ENCODE data around the gene LIG3. TPM values are rescaled to one million over a fixed set of nuclear protein-coding genes. Genes with fewer than 3 reads are reported as not detected.

The LIG3 gene
- total and polyA plus RNA-seq, 2 of the 13 experiments (the other 11 are each of a cell fraction or from before 2014, with no cell fraction given): 34.4 to 36.2 TPM

GRCh38 chr17:34961093-34961911 is 19.0 kb upstream of the LIG3 start, which contains the start of the genes CCT6B and ZNF830 (continued):
- TF ChIP-seq ZSCAN5A (CRISPR knock-in tag; IDR thresholded peaks at IDR 0.05; ENCODE audit: borderline replicate concordance) (0 out of 2 replicates have a peak, but pooled peaks have one; percentile 65), ZNF557 (CRISPR knock-in tag; IDR thresholded peaks at IDR 0.05) (no peak), PATZ1 (CRISPR knock-in tag; IDR thresholded peaks at IDR 0.05) (no peak), ZNF589 (CRISPR knock-in tag; conservative IDR thresholded peaks at IDR 0.05) (peak; percentile 69; the same call in 1 of the 2 replicates), SMAD1 (CRISPR knock-in tag; IDR thresholded peaks at IDR 0.05; ENCODE audit: borderline replicate concordance, low read depth) (0 out of 2 replicates have a peak, but pooled peaks have one; percentile 48), CEBPZ (IDR thresholded peaks at IDR 0.05; ENCODE audit: low read length) (no peak), MZF1 (CRISPR knock-in tag; IDR thresholded peaks at IDR 0.05; ENCODE audit: borderline replicate concordance) (no peak), FOXA1 (IDR thresholded peaks at IDR 0.05) (no peak), FOXA1 (CRISPR knock-in tag; IDR thresholded peaks at IDR 0.05) (no peak), GLMP (CRISPR knock-in tag; IDR thresholded peaks at IDR 0.05; ENCODE audit: borderline replicate concordance) (no peak), DNMT3B (CRISPR knock-in tag; conservative IDR thresholded peaks at IDR 0.05) (0 out of 2 replicates have a peak, but pooled peaks have one; percentile 17), CREB3 (CRISPR knock-in tag; IDR thresholded peaks at IDR 0.05) (peak; percentile 76; the same call in 1 of the 2 replicates), ZSCAN29 (CRISPR knock-in tag; conservative IDR thresholded peaks at IDR 0.05) (no peak), CSRNP1 (CRISPR knock-in tag; IDR thresholded peaks at IDR 0.05) (peak; percentile 71; the same call in 1 of the 2 replicates), ELF1 (CRISPR knock-in tag; IDR thresholded peaks at IDR 0.05) (peak; percentile 75; the same call in 1 of the 2 replicates), REXO4 (CRISPR knock-in tag; IDR thresholded peaks at IDR 0.05; ENCODE audit: borderline replicate concordance) (no peak), TGIF2 (CRISPR knock-in tag; IDR thresholded peaks at IDR 0.05) (peak; percentile 73)

Measured in HepG2 (cell line).